Liver (tissue), 9 donors: ENCODE measurements around the gene UBE3C. TPM values are rescaled to one million over a fixed set of nuclear protein-coding genes. Genes with fewer than 3 reads are reported as not detected.

Source experiments
- DNase-seq: peaks from one replicate; pipeline ENCODE4 v3.0.0-alpha.2; 2017; ENCODE audit warnings: low spot score
- H3K27ac ChIP-seq, 2 donors: one replicate each; pipeline ENCODE4 v1.7.0; 2013; ENCODE audit warnings: inconsistent platforms in 2 of 2, low read length in 2 of 2, control low read depth in 1 of 2, low read depth in 1 of 2, mild to moderate bottlenecking in 1 of 2
- H3K27me3 ChIP-seq, 4 donors: one replicate each; pipeline versions ENCODE4 v1.6.1 to v1.7.0; 2013; ENCODE audit warnings: low read length in 3 of 4, inconsistent platforms in 1 of 4, mild to moderate bottlenecking in 1 of 4, moderate library complexity in 1 of 4; ENCODE audit not compliant: control insufficient read depth in 4 of 4, insufficient read depth in 4 of 4
- H3K36me3 ChIP-seq, 4 donors: one replicate each; pipeline versions ENCODE4 v1.6.1 to v1.7.0; 2013; ENCODE audit warnings: low read length in 3 of 4, mild to moderate bottlenecking in 3 of 4, low read depth in 1 of 4, moderate library complexity in 1 of 4; ENCODE audit not compliant: control insufficient read depth in 4 of 4, insufficient read depth in 3 of 4
- H3K4me1 ChIP-seq, 4 donors: one replicate each; pipeline versions ENCODE4 v1.6.1 to v1.7.0; 2013; ENCODE audit warnings: low read length in 3 of 4, mild to moderate bottlenecking in 3 of 4, moderate library complexity in 1 of 4; ENCODE audit not compliant: control insufficient read depth in 4 of 4, insufficient read depth in 4 of 4
- H3K4me3 ChIP-seq, 3 donors: one replicate each; pipeline versions ENCODE4 v1.6.1 to v1.7.0; 2013; ENCODE audit warnings: low read length in 3 of 3, control low read depth in 1 of 3, low read depth in 1 of 3, mild to moderate bottlenecking in 1 of 3
- H3K9ac ChIP-seq, 2 donors: one replicate each; pipeline ENCODE4 v1.7.0; 2013; ENCODE audit warnings: low read length in 2 of 2, mild to moderate bottlenecking in 2 of 2, moderate library complexity in 2 of 2, control low read depth in 1 of 2, low read depth in 1 of 2
- H3K9me3 ChIP-seq, 4 donors: one replicate each; pipeline versions ENCODE4 v1.6.1 to v1.7.0; 2013; ENCODE audit warnings: low read length in 3 of 4; ENCODE audit not compliant: control insufficient read depth in 4 of 4
- EGR1 ChIP-seq, 2 donors: IDR thresholded peaks; 2 replicates each; pipeline ENCODE4 v1.6.1; 2016 to 2018; ENCODE audit warnings: antibody characterized with exemption in 2 of 2, low read depth in 2 of 2
- FOXA2 ChIP-seq: IDR thresholded peaks from 2 replicates; pipeline ENCODE4 v1.6.1; 2016; ENCODE audit warnings: antibody characterized with exemption
- GABPA ChIP-seq, 2 donors: IDR thresholded peaks in 1 of 2; conservative IDR thresholded peaks in 1 of 2; 2 replicates each; pipeline ENCODE4 v1.6.1; 2016; ENCODE audit warnings: antibody characterized with exemption in 2 of 2, mild to moderate bottlenecking in 1 of 2, moderate library complexity in 1 of 2
- HNF4A ChIP-seq, 2 donors: conservative IDR thresholded peaks; 2 replicates each; pipeline ENCODE4 v1.6.1; 2016; ENCODE audit warnings: antibody characterized with exemption in 2 of 2, mild to moderate bottlenecking in 2 of 2
- HNF4G ChIP-seq: IDR thresholded peaks from 2 replicates; pipeline ENCODE4 v1.6.1; 2016; ENCODE audit warnings: antibody characterized with exemption
- JUND ChIP-seq, 2 donors: IDR thresholded peaks; 2 replicates each; pipeline ENCODE4 v1.6.1; 2016; ENCODE audit warnings: antibody characterized with exemption in 2 of 2
- RXRA ChIP-seq, 2 donors: IDR thresholded peaks; 2 replicates each; pipeline ENCODE4 v1.6.1; 2017 to 2018; ENCODE audit warnings: antibody characterized with exemption in 2 of 2, mild to moderate bottlenecking in 1 of 2
- TAF1 ChIP-seq: conservative IDR thresholded peaks from 2 replicates; pipeline ENCODE4 v1.6.1; 2016; ENCODE audit warnings: antibody characterized with exemption, mild to moderate bottlenecking
- YY1 ChIP-seq: IDR thresholded peaks from 2 replicates; pipeline ENCODE4 v1.6.1; 2016; ENCODE audit warnings: antibody characterized with exemption, mild to moderate bottlenecking
- WGBS: extraction: QIAGEN DNeasy Blood & Tissue Kit; methylation state at CpG from one replicate; pipeline ENCODE4 v1.1.7; 2013; 5-methylcytosine and 5-hydroxymethylcytosine counted together
- polyA plus RNA-seq, 2 donors: library from polyadenylated mRNA; stranded (reverse) in 1 of 2; unstranded in 1 of 2; fragments of 200-250 nt in 1 of 2; fragments of >200 nt in 1 of 2; fragmentation: Nextera tagmentation in 1 of 2; extraction: Ambion mirVana in 1 of 2; gene quantifications; one replicate each; pipeline versions ENCODE4 v1.2.1 to v1.2.3, GENCODE V29; 2013 to 2015
- total RNA-seq, 2 donors: library from RNA; depleted of rRNA; stranded (reverse); fragments of >200 nt; gene quantifications; one replicate each; pipeline ENCODE4 v1.2.3, GENCODE V29; 2014
- TF ChIP-seq, protein P1 (sequence below): fragments of 150-350 bp; IDR thresholded peaks from 2 replicates; pipeline ENCODE4 v1.5.1; 2017; ENCODE audit warnings: improper control_type of control experiment, low read depth, low read length; ENCODE audit not compliant: missing input control
- TF ChIP-seq, protein P2 (sequence below): IDR thresholded peaks from 2 replicates; pipeline ENCODE4 v1.6.1; 2016; ENCODE audit warnings: antibody characterized with exemption
- TF ChIP-seq, protein P3 (sequence below): IDR thresholded peaks from 2 replicates; pipeline ENCODE4 v1.6.1; 2016; ENCODE audit warnings: antibody characterized with exemption, mild to moderate bottlenecking
- TF ChIP-seq, protein P4 (sequence below): IDR thresholded peaks from 2 replicates; pipeline ENCODE4 v1.6.1; 2016; ENCODE audit warnings: antibody characterized with exemption
- donor health status: healthy.
- donor health status: healthy.
- donor health status: healthy.
- donor health status: healthy.
- donor health status: healthy.

UBE3C gene
- total and polyA plus RNA-seq, 4 donors = 10.3 to 61.8 (median 33.9) TPM

DNA sequence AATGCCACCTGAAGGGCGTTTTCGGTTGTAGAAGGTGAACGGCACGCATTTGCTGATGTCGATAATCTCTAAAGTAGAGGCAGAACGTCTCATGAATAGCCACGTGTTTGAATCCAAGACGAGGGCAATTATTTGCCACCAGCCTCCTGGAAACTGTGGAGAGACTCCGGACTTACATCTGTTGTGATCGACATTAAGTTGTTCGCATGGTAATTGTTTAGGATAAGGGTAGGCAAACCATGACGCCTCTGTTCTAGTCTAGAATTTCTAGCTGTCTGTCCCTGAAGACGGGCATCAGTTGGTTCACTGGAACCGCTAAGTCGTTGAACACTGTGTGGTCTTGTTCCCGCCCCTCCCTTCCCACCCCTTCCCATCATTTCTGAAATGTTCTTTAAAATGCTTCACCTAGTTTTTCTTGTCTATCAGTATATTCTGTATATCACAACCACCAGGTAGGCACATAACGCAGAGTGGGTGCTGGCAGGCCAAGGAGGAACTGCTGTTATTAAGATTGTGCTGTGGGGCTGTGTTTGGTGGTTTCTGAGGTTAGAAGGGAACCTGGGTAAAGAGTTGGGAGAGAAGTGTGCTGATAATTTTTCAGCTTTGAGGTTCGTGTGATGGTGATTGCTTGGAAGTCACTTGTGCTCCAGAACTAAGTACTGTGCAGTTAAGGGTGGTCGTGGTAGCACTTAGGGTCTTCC lies 1.2 kb downstream of the UBE3C start:
- DNase-seq = no peak
- Histone ChIP-seq H3K4me1 (peaks cover 6 to 33% (median 21%) of the 10 kb centered on the region in 4 donors), H3K9me3 (no peaks in the 10 kb centered on the region), H3K4me3 (peak overlapping the region; percentile 73 to 93 (median 91)), H3K36me3 (peaks cover 0 to 10% (median 1%) of the 10 kb centered on the region in 4 donors), H3K27me3 (no peaks in the 10 kb centered on the region), H3K27ac (peak overlapping the region; percentile 82 to 91), H3K9ac (peak overlapping the region; percentile 76 to 85)
- 33% methylated on average over 19 of the region's 19 CpGs for WGBS
- TF ChIP-seq, protein P1, sequence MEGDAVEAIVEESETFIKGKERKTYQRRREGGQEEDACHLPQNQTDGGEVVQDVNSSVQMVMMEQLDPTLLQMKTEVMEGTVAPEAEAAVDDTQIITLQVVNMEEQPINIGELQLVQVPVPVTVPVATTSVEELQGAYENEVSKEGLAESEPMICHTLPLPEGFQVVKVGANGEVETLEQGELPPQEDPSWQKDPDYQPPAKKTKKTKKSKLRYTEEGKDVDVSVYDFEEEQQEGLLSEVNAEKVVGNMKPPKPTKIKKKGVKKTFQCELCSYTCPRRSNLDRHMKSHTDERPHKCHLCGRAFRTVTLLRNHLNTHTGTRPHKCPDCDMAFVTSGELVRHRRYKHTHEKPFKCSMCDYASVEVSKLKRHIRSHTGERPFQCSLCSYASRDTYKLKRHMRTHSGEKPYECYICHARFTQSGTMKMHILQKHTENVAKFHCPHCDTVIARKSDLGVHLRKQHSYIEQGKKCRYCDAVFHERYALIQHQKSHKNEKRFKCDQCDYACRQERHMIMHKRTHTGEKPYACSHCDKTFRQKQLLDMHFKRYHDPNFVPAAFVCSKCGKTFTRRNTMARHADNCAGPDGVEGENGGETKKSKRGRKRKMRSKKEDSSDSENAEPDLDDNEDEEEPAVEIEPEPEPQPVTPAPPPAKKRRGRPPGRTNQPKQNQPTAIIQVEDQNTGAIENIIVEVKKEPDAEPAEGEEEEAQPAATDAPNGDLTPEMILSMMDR = no peak
- TF ChIP-seq HNF4G (no peak), JUND (IDR thresholded peaks at IDR 0.05) (no peak)
- TF ChIP-seq, protein P2, sequence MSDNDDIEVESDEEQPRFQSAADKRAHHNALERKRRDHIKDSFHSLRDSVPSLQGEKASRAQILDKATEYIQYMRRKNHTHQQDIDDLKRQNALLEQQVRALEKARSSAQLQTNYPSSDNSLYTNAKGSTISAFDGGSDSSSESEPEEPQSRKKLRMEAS = peak; percentile 38

- no peaks in the 10 kb centered on the region for H3K27me3 ChIP-seq
- peaks cover 0 to 10% (median 1%) of the 10 kb centered on the region in 4 donors for H3K36me3 ChIP-seq
- H3K9ac ChIP-seq = peak overlapping the region in 1 of 2 donors; percentile 12
- no peak overlapping the region for H3K4me3 ChIP-seq
- TF ChIP-seq TAF1 (no peak), GABPA (IDR thresholded peaks at IDR 0.05 in 1 of 2, conservative IDR thresholded peaks at IDR 0.05 in 1 of 2) (no peak), EGR1 (IDR thresholded peaks at IDR 0.05; ENCODE audit: low read depth in 2 of 2) (no peak), YY1 (no peak), JUND (IDR thresholded peaks at IDR 0.05) (no peak), RXRA (IDR thresholded peaks at IDR 0.05) (no peak)
- TF ChIP-seq, protein P3, sequence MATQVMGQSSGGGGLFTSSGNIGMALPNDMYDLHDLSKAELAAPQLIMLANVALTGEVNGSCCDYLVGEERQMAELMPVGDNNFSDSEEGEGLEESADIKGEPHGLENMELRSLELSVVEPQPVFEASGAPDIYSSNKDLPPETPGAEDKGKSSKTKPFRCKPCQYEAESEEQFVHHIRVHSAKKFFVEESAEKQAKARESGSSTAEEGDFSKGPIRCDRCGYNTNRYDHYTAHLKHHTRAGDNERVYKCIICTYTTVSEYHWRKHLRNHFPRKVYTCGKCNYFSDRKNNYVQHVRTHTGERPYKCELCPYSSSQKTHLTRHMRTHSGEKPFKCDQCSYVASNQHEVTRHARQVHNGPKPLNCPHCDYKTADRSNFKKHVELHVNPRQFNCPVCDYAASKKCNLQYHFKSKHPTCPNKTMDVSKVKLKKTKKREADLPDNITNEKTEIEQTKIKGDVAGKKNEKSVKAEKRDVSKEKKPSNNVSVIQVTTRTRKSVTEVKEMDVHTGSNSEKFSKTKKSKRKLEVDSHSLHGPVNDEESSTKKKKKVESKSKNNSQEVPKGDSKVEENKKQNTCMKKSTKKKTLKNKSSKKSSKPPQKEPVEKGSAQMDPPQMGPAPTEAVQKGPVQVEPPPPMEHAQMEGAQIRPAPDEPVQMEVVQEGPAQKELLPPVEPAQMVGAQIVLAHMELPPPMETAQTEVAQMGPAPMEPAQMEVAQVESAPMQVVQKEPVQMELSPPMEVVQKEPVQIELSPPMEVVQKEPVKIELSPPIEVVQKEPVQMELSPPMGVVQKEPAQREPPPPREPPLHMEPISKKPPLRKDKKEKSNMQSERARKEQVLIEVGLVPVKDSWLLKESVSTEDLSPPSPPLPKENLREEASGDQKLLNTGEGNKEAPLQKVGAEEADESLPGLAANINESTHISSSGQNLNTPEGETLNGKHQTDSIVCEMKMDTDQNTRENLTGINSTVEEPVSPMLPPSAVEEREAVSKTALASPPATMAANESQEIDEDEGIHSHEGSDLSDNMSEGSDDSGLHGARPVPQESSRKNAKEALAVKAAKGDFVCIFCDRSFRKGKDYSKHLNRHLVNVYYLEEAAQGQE = no peak
- no peak overlapping the region for H3K27ac ChIP-seq
- peaks cover 6 to 33% (median 21%) of the 10 kb centered on the region in 4 donors for H3K4me1 ChIP-seq
- 90% methylated on average over 10 of the region's 10 CpGs for WGBS
- H3K9me3 ChIP-seq = no peaks in the 10 kb centered on the region
- no peak for DNase-seq
Observed at GRCh38 chr7:157140511-157140905, 1.8 kb downstream of the UBE3C start.

GRCh38 chr7:157141525-157142060 lies 2.9 kb downstream of the UBE3C start:
- Histone ChIP-seq H3K27me3 (no peaks in the 10 kb centered on the region), H3K27ac (no peak overlapping the region), H3K4me1 (peaks cover 6 to 29% (median 21%) of the 10 kb centered on the region in 4 donors), H3K9me3 (no peaks in the 10 kb centered on the region), H3K9ac (no peak overlapping the region), H3K4me3 (no peak overlapping the region), H3K36me3 (peaks cover 0 to 10% (median 1%) of the 10 kb centered on the region in 4 donors)
- WGBS = 98% methylated on average over 16 of the region's 16 CpGs
- DNase-seq = no peak
- TF ChIP-seq, protein P3 = no peak
- TF ChIP-seq HNF4A (conservative IDR thresholded peaks at IDR 0.05) (no peak), FOXA2 (no peak)
- TF ChIP-seq, protein P4, sequence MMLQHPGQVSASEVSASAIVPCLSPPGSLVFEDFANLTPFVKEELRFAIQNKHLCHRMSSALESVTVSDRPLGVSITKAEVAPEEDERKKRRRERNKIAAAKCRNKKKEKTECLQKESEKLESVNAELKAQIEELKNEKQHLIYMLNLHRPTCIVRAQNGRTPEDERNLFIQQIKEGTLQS = no peak
